ENCODE data around the gene KDM3A. TPM values are rescaled to one million over a fixed set of nuclear protein-coding genes. Genes with fewer than 3 reads are reported as not detected.

The KDM3A gene
- total RNA-seq, 4 donors from 2014 or later: 22.5 to 54.3 (median 48.6) TPM

GRCh38 chr2:86464652-86465051 is 23.5 kb downstream of the KDM3A start:
- no peaks in the 10 kb centered on the region for H3K36me3 ChIP-seq
- intact Hi-C loops (cut with DNase I; ENCODE audit: low total_unique reads): no loop called here
- no peaks in the 10 kb centered on the region for H3K9me3 ChIP-seq
- no peak overlapping the region for H3K4me3 ChIP-seq
- no peak overlapping the region for H3K27ac ChIP-seq
- no peaks in the 10 kb centered on the region for H3K4me1 ChIP-seq
- no peak for TF ChIP-seq POLR2A (IDR thresholded peaks at IDR 0.05)
- no peak for TF ChIP-seq CTCF (IDR thresholded peaks at IDR 0.05)
- DNase-seq: peak in 1 of 2 donors; percentile 39
- no peaks in the 10 kb centered on the region for H3K27me3 ChIP-seq

GRCh38 chr2:86466306-86466705 is 25.1 kb downstream of the KDM3A start:
- Histone ChIP-seq H3K4me3 (no peak overlapping the region), H3K4me1 (no peaks in the 10 kb centered on the region), H3K9me3 (no peaks in the 10 kb centered on the region), H3K27me3 (no peaks in the 10 kb centered on the region), H3K36me3 (no peaks in the 10 kb centered on the region), H3K27ac (no peak overlapping the region)
- intact Hi-C loops (cut with DNase I; ENCODE audit: low total_unique reads): no loop called here
- DNase-seq: no peak
- TF ChIP-seq CTCF (IDR thresholded peaks at IDR 0.05): no peak
- TF ChIP-seq POLR2A (IDR thresholded peaks at IDR 0.05): no peak

- Histone ChIP-seq H3K27me3 (no peaks in the 10 kb centered on the region), H3K9me3 (no peaks in the 10 kb centered on the region), H3K4me1 (no peaks in the 10 kb centered on the region), H3K36me3 (no peaks in the 10 kb centered on the region), H3K27ac (no peak overlapping the region), H3K4me3 (no peak overlapping the region)
- DNase-seq: no peak
- TF ChIP-seq CTCF (IDR thresholded peaks at IDR 0.05) (no peak), POLR2A (IDR thresholded peaks at IDR 0.05) (no peak)
- intact Hi-C loops (cut with DNase I; ENCODE audit: low total_unique reads): no loop called here
Observed at GRCh38 chr2:86468162-86469033, 27.2 kb downstream of the KDM3A start.

GRCh38 chr2:86470890-86471289 is 29.7 kb downstream of the KDM3A start:
- DNase-seq: no peak
- no peak for TF ChIP-seq POLR2A (IDR thresholded peaks at IDR 0.05)
- no peak for TF ChIP-seq CTCF (IDR thresholded peaks at IDR 0.05)
- no peak overlapping the region for H3K4me3 ChIP-seq
- no peaks in the 10 kb centered on the region for H3K4me1 ChIP-seq
- no peak overlapping the region for H3K27ac ChIP-seq
- H3K36me3 ChIP-seq: no peaks in the 10 kb centered on the region
- intact Hi-C loops (cut with DNase I; ENCODE audit: low total_unique reads): no loop called here
- H3K9me3 ChIP-seq: no peaks in the 10 kb centered on the region
- H3K27me3 ChIP-seq: no peaks in the 10 kb centered on the region

- DNase-seq: no peak
- Histone ChIP-seq H3K9me3 (no peaks in the 10 kb centered on the region), H3K4me3 (no peak overlapping the region), H3K27ac (no peak overlapping the region), H3K36me3 (no peaks in the 10 kb centered on the region), H3K4me1 (no peaks in the 10 kb centered on the region), H3K27me3 (no peaks in the 10 kb centered on the region)
- intact Hi-C loops (cut with DNase I; ENCODE audit: low total_unique reads): no loop called here
- TF ChIP-seq CTCF (IDR thresholded peaks at IDR 0.05) (no peak), POLR2A (IDR thresholded peaks at IDR 0.05) (no peak)
Observed at GRCh38 chr2:86471637-86472036, 30.5 kb downstream of the KDM3A start.
